Measurements from ENCODE around the gene SCG2. TPM values are rescaled to one million over a fixed set of nuclear protein-coding genes. Genes with fewer than 3 reads are reported as not detected.

SCG2 gene
- total RNA-seq, 1 experiment from 2014 or later = 19.8 TPM

- Histone ChIP-seq H3K79me2 (ENCODE audit: insufficient read depth, low read length) (no peaks in the 10 kb centered on the region), H3K4me2 (ENCODE audit: low read length) (no peak overlapping the region), H3K9me2 (ENCODE audit: insufficient read depth) (no peaks in the 10 kb centered on the region), H3K27me3 (ENCODE audit: insufficient read depth, low read length) (no peaks in the 10 kb centered on the region), H3K4me1 (ENCODE audit: control insufficient read depth in 1 of 2, insufficient read depth in 2 of 2, low read length in 2 of 2) (peaks cover 5 to 21% of the 10 kb centered on the region in 2 experiments; a peak in 3 of 4 replicates), H3K4me3 (replicated peaks in 1 of 2; ENCODE audit: low read depth in 1 of 2, low read length in 2 of 2) (no peak overlapping the region), H3K9ac (ENCODE audit: low read length) (no peak overlapping the region), H3K27ac (ENCODE audit: low read depth, low read length) (no peak overlapping the region), H3K9me3 (ENCODE audit: control insufficient read depth in 1 of 2, insufficient read depth in 1 of 2, low read depth in 1 of 2, low read length in 2 of 2) (no peaks in the 10 kb centered on the region), H3K36me3 (ENCODE audit: control insufficient read depth in 1 of 2, insufficient read depth in 2 of 2, low read length in 2 of 2) (no peaks in the 10 kb centered on the region), H2AFZ (ENCODE audit: low read depth, low read length, poor library complexity, severe bottlenecking) (no peak overlapping the region), H4K20me1 (ENCODE audit: insufficient read depth) (no peaks in the 10 kb centered on the region)
- BruUV-seq (replicated peaks) = no TSS peak
- RAD21 ChIA-PET (ENCODE audit: low non-redundant PET in 1 of 2, low total read pairs in 2 of 2, uncharacterized antibody in 2 of 2, unreplicated experiment in 2 of 2) = no interaction called here
- ATAC-seq = no peak
- DNase-seq (ENCODE audit: low read depth, low spot score) = no peak
- intact Hi-C loops (cut with micrococcal nuclease) = no loop called here
- POLR2A ChIA-PET = interaction anchor here (0.9 kb wide), 1 partner anchor 10 kb away, joined by 3 read pairs; no protein-coding TSS in a partner anchor
- TF ChIP-seq REST (IDR thresholded peaks at IDR 0.05; ENCODE audit: low read depth) (no peak), RAD21 (IDR thresholded peaks at IDR 0.05; ENCODE audit: low read depth) (no peak), JUND (IDR thresholded peaks at IDR 0.05) (no peak), SRF (IDR thresholded peaks at IDR 0.05; ENCODE audit: low read depth) (no peak), POLR2A (IDR thresholded peaks at IDR 0.05; ENCODE audit: borderline replicate concordance, extremely low read depth, insufficient read depth, insufficient read length) (no peak), ZBTB33 (IDR thresholded peaks at IDR 0.05; ENCODE audit: extremely low read depth, insufficient replicate concordance, low read length) (no peak), ZFX (IDR thresholded peaks at IDR 0.05) (no peak), SIN3A (IDR thresholded peaks at IDR 0.05; ENCODE audit: low read depth) (no peak)
- CTCF ChIA-PET = no interaction called here
These were observed 2.1 kb upstream of the SCG2 start for GRCh38 chr2:223604231-223604630.
